Measurements from ENCODE around the gene LRRC8D.

Gene LRRC8D

GRCh38 chr1:89894210-89895201 lies 73.7 kb downstream of the LRRC8D start:
- no peak for DNase-seq (ENCODE audit: low spot score)

- no peak for DNase-seq (ENCODE audit: low spot score)
Observed at GRCh38 chr1:89896105-89896942, 75.5 kb downstream of the LRRC8D start.

GRCh38 chr1:89897347-89898133 lies 76.7 kb downstream of the LRRC8D start:
- DNase-seq (ENCODE audit: low spot score) = no peak

- no peak for DNase-seq (ENCODE audit: low spot score)
Observed at GRCh38 chr1:89898150-89898549, 77.3 kb downstream of the LRRC8D start.

GRCh38 chr1:89898695-89899470 lies 78.1 kb downstream of the LRRC8D start:
- no peak for DNase-seq (ENCODE audit: low spot score)

GRCh38 chr1:89900323-89900722 lies 79.5 kb downstream of the LRRC8D start:
- no peak for DNase-seq (ENCODE audit: low spot score)

- no peak for DNase-seq (ENCODE audit: low spot score)
Observed at GRCh38 chr1:89900791-89901708, 80.2 kb downstream of the LRRC8D start.

- no peak for DNase-seq (ENCODE audit: low spot score)
Observed at GRCh38 chr1:89901957-89902669, 81.3 kb downstream of the LRRC8D start.

GRCh38 chr1:89903550-89903949 lies 82.7 kb downstream of the LRRC8D start:
- no peak for DNase-seq (ENCODE audit: low spot score)

GRCh38 chr1:89904219-89904980 lies 83.6 kb downstream of the LRRC8D start:
- no peak for DNase-seq (ENCODE audit: low spot score)

- DNase-seq (ENCODE audit: low spot score) = no peak
Observed at GRCh38 chr1:89905395-89906058, 84.7 kb downstream of the LRRC8D start.

GRCh38 chr1:89906088-89906487 lies 85.3 kb downstream of the LRRC8D start:
- DNase-seq (ENCODE audit: low spot score) = no peak

- no peak for DNase-seq (ENCODE audit: low spot score)
Observed at GRCh38 chr1:89907727-89908212, 86.9 kb downstream of the LRRC8D start.

- DNase-seq (ENCODE audit: low spot score) = no peak
Observed at GRCh38 chr1:89908273-89908671, 87.4 kb downstream of the LRRC8D start.

GRCh38 chr1:89908672-89909436 lies 88.0 kb downstream of the LRRC8D start:
- DNase-seq (ENCODE audit: low spot score) = peak; percentile 81

- DNase-seq (ENCODE audit: low spot score) = no peak
Observed at GRCh38 chr1:89910268-89910667, 89.4 kb downstream of the LRRC8D start.

- DNase-seq (ENCODE audit: low spot score) = no peak
Observed at GRCh38 chr1:89910780-89911179, 89.9 kb downstream of the LRRC8D start.

All from SK-N-DZ (cell line).